Anterior cingulate cortex (tissue), 58 donors: ENCODE data around the gene TAF3.
"Not testable (repeated sequence)": the region's sequence is repeated elsewhere in the genome, so short reads cannot be mapped to it uniquely, and the experiment has no call there.

ENCODE experiments used
- DNase-seq, 58 donors: peaks; one replicate each; lab custom pipeline; 2025; lab: John Stamatoyannopoulos, UW

TAF3 gene

GRCh38 chr10:7811000-7811399, 7.3 kb upstream of the TAF3 start:
- DNase-seq = no peak

GRCh38 chr10:7811743-7812142, 6.6 kb upstream of the TAF3 start:
- not testable (repeated sequence) for DNase-seq

GRCh38 chr10:7813481-7813880, 4.8 kb upstream of the TAF3 start:
- DNase-seq = no peak

GRCh38 chr10:7817576-7817975, 729 bp upstream of the TAF3 start:
- no peak for DNase-seq

- no peak for DNase-seq
Observed at GRCh38 chr10:7817984-7818294, 366 bp upstream of the TAF3 start.

- peak in 51 of 58 donors; percentile 6 to 61 (median 35) for DNase-seq
Observed at GRCh38 chr10:7819121-7819460, 786 bp downstream of the TAF3 start.

GRCh38 chr10:7824251-7824650, 5.9 kb downstream of the TAF3 start:
- DNase-seq = no peak

GRCh38 chr10:7826971-7827370, 8.7 kb downstream of the TAF3 start:
- DNase-seq = no peak

- DNase-seq = no peak
Observed at GRCh38 chr10:7829289-7829834, 11.1 kb downstream of the TAF3 start.

- DNase-seq = no peak
Observed at GRCh38 chr10:7832060-7832459, 13.8 kb downstream of the TAF3 start.

GRCh38 chr10:7833210-7833609, 14.9 kb downstream of the TAF3 start:
- no peak for DNase-seq

GRCh38 chr10:7834262-7834661, 16.0 kb downstream of the TAF3 start:
- no peak for DNase-seq

GRCh38 chr10:7836571-7836970, 18.3 kb downstream of the TAF3 start:
- no peak for DNase-seq

- no peak for DNase-seq
Observed at GRCh38 chr10:7846591-7846990, 28.3 kb downstream of the TAF3 start.

- no peak for DNase-seq
Observed at GRCh38 chr10:7853226-7853842, 35.0 kb downstream of the TAF3 start.

- DNase-seq = no peak
Observed at GRCh38 chr10:7853890-7854289, 35.6 kb downstream of the TAF3 start.

GRCh38 chr10:7855205-7855604, 36.9 kb downstream of the TAF3 start:
- DNase-seq = no peak

- DNase-seq = no peak
Observed at GRCh38 chr10:7856678-7857077, 38.4 kb downstream of the TAF3 start.

- DNase-seq = peak in 7 of 58 donors; percentile 1 to 15 (median 7)
Observed at GRCh38 chr10:7857262-7857661, 39.0 kb downstream of the TAF3 start.

GRCh38 chr10:7861509-7862120, 43.3 kb downstream of the TAF3 start:
- DNase-seq = no peak

GRCh38 chr10:7862121-7862514, 43.8 kb downstream of the TAF3 start:
- DNase-seq = no peak

GRCh38 chr10:7866176-7866575, 47.9 kb downstream of the TAF3 start:
- no peak for DNase-seq

GRCh38 chr10:7872041-7872442, 53.7 kb downstream of the TAF3 start:
- no peak for DNase-seq
